Measurements from ENCODE around the gene DGKE. TPM values are rescaled to one million over a fixed set of nuclear protein-coding genes. Genes with fewer than 3 reads are reported as not detected.

The DGKE gene
- total and polyA plus RNA-seq, 2 of the 13 experiments (the other 11 are each of a cell fraction or from before 2014, with no cell fraction given), result 3.2 to 5.3 TPM

- no peak for TF ChIP-seq ZNF770 (CRISPR knock-in tag; IDR thresholded peaks at IDR 0.05)
- no peak for TF ChIP-seq AGO1 (IDR thresholded peaks at IDR 0.05; ENCODE audit: low read depth, low read length, poor library complexity, severe bottlenecking)
- no peak for TF ChIP-seq HDAC2 (CRISPR knock-in tag; IDR thresholded peaks at IDR 0.05)
- peak; percentile 29; the same call in 1 of the 2 replicates for TF ChIP-seq ZNF160 (CRISPR knock-in tag; IDR thresholded peaks at IDR 0.05)
- no peak for TF ChIP-seq RCOR2 (CRISPR knock-in tag; IDR thresholded peaks at IDR 0.05)
- no peak for TF ChIP-seq ETS1 (CRISPR knock-in tag; IDR thresholded peaks at IDR 0.05)
- TF ChIP-seq ATF5 (CRISPR knock-in tag; IDR thresholded peaks at IDR 0.05; ENCODE audit: low read depth), result no peak
- peak; percentile 55; the same call in 1 of the 2 replicates for TF ChIP-seq YEATS4 (CRISPR knock-in tag; IDR thresholded peaks at IDR 0.05; ENCODE audit: borderline replicate concordance)
- TF ChIP-seq AHR (CRISPR knock-in tag; IDR thresholded peaks at IDR 0.05), result no peak
- 0 out of 2 replicates have a peak, but pooled peaks have one; percentile 62 for TF ChIP-seq ZNF256 (CRISPR knock-in tag; conservative IDR thresholded peaks at IDR 0.05)
- 0 out of 2 replicates have a peak, but pooled peaks have one; percentile 30 for TF ChIP-seq TMF1 (CRISPR knock-in tag; IDR thresholded peaks at IDR 0.05; ENCODE audit: low read depth)
- no peak for TF ChIP-seq RERE (CRISPR knock-in tag; IDR thresholded peaks at IDR 0.05; ENCODE audit: low read depth)
- TF ChIP-seq YY1 (IDR thresholded peaks at IDR 0.05; ENCODE audit: insufficient read depth, insufficient replicate concordance, low read depth, low read length), result no peak
- TF ChIP-seq ETV5 (CRISPR knock-in tag; IDR thresholded peaks at IDR 0.05; ENCODE audit: borderline replicate concordance), result 0 out of 2 replicates have a peak, but pooled peaks have one; percentile 22
- TF ChIP-seq ZNF501 (CRISPR knock-in tag; IDR thresholded peaks at IDR 0.05), result no peak
- TF ChIP-seq HNRNPK (IDR thresholded peaks at IDR 0.05; ENCODE audit: low read depth, low read length, poor library complexity, severe bottlenecking), result no peak
- TF ChIP-seq ZNF691 (CRISPR knock-in tag; IDR thresholded peaks at IDR 0.05; ENCODE audit: borderline replicate concordance, low read depth), result no peak
These were observed 78.4 kb downstream of the DGKE start (continued) for GRCh38 chr17:56912105-56912999.

Measured in HepG2 (cell line).